ENCODE measurements around the gene TTC13.

Gene TTC13

GRCh38 chr1:230939806-230940489 is 38.7 kb downstream of the TTC13 start:
- no peak for DNase-seq

GRCh38 chr1:230938924-230939368 is 39.7 kb downstream of the TTC13 start:
- DNase-seq: no peak

- DNase-seq: no peak
Measured at GRCh38 chr1:230937371-230937770, 41.3 kb downstream of the TTC13 start.

- DNase-seq: no peak
Measured at GRCh38 chr1:230936475-230936874, 42.2 kb downstream of the TTC13 start.

- no peak for DNase-seq
Measured at GRCh38 chr1:230935852-230936251, 42.8 kb downstream of the TTC13 start.

GRCh38 chr1:230930986-230931385 is 47.7 kb downstream of the TTC13 start:
- no peak for DNase-seq

- no peak for DNase-seq
Measured at GRCh38 chr1:230926182-230926581, 52.5 kb downstream of the TTC13 start.

GRCh38 chr1:230925608-230926007 is 53.1 kb downstream of the TTC13 start:
- no peak for DNase-seq

- DNase-seq: no peak
Measured at GRCh38 chr1:230923176-230923575, 55.5 kb downstream of the TTC13 start.

GRCh38 chr1:230922620-230923019 is 56.0 kb downstream of the TTC13 start:
- no peak for DNase-seq

- DNase-seq: no peak
Measured at GRCh38 chr1:230919207-230919606, 59.5 kb downstream of the TTC13 start.

- DNase-seq: peak; percentile 69
Measured at GRCh38 chr1:230917284-230918135, 61.2 kb downstream of the TTC13 start.

- DNase-seq: no peak
Measured at GRCh38 chr1:230916587-230917283, 61.9 kb downstream of the TTC13 start.

GRCh38 chr1:230915078-230915477 is 63.6 kb downstream of the TTC13 start:
- no peak for DNase-seq

- no peak for DNase-seq
Measured at GRCh38 chr1:230913496-230913895, 65.2 kb downstream of the TTC13 start.

- no peak for DNase-seq
Measured at GRCh38 chr1:230910755-230911117, 67.9 kb downstream of the TTC13 start.

GRCh38 chr1:230909974-230910754 is 68.5 kb downstream of the TTC13 start:
- no peak for DNase-seq

GRCh38 chr1:230907472-230908205 is 71.0 kb downstream of the TTC13 start:
- no peak for DNase-seq

- no peak for DNase-seq
Measured at GRCh38 chr1:230906226-230906625, 72.4 kb downstream of the TTC13 start.

- DNase-seq: no peak
Measured at GRCh38 chr1:230905733-230906132, 72.9 kb downstream of the TTC13 start.

- DNase-seq: no peak
Measured at GRCh38 chr1:230902349-230902923, 76.2 kb downstream of the TTC13 start.

- DNase-seq: no peak
Measured at GRCh38 chr1:230901671-230902070, 77.0 kb downstream of the TTC13 start.
